ENCODE data around the gene NHERF1. TPM values are rescaled to one million over a fixed set of nuclear protein-coding genes. Genes with fewer than 3 reads are reported as not detected.

The NHERF1 gene
- total and polyA plus RNA-seq, 2 of the 8 experiments (the other 6 are each of a cell fraction or from before 2014, with no cell fraction given), result 92.9 to 99.2 TPM

DNA sequence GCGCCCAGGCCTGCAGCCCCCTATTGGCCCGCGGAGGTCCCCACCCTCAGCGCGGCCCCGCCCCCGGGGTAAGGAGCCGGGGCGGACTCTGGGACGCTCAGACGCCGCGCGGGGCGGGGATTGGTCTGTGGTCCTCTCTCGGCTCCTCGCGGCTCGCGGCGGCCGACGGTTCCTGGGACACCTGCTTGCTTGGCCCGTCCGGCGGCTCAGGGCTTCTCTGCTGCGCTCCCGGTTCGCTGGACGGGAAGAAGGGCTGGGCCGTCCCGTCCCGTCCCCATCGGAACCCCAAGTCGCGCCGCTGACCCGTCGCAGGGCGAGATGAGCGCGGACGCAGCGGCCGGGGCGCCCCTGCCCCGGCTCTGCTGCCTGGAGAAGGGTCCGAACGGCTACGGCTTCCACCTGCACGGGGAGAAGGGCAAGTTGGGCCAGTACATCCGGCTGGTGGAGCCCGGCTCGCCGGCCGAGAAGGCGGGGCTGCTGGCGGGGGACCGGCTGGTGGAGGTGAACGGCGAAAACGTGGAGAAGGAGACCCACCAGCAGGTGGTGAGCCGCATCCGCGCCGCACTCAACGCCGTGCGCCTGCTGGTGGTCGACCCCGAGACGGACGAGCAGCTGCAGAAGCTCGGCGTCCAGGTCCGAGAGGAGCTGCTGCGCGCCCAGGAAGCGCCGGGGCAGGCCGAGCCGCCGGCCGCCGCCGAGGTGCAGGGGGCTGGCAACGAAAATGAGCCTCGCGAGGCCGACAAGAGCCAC is at the start of gene NHERF1 (continued):
- TF ChIP-seq ASH2L (IDR thresholded peaks at IDR 0.05; ENCODE audit: low read length) (peak; percentile 49), POLR2A (IDR thresholded peaks at IDR 0.05; ENCODE audit: control extremely low read depth in 1 of 2, low read depth in 2 of 2, low read length in 2 of 2) (peak in 1 of 2 experiments; percentile 94; a peak in 2 of 3 replicates), TAF7 (optimal IDR thresholded peaks at IDR 0.05; ENCODE audit: borderline replicate concordance, low read depth, low read length) (peak; percentile 96), MAX (IDR thresholded peaks at IDR 0.05) (peak; percentile 27; the same call in 1 of the 2 replicates), RFX5 (IDR thresholded peaks at IDR 0.05; ENCODE audit: borderline replicate concordance, low read depth, low read length) (no peak), KDM4A (IDR thresholded peaks at IDR 0.05; ENCODE audit: low read depth, low read length, severe bottlenecking) (peak; percentile 76), TAF1 (IDR thresholded peaks at IDR 0.05; ENCODE audit: low read depth, low read length) (peak; percentile 99), RAD21 (IDR thresholded peaks at IDR 0.05 in 1 of 2, conservative IDR thresholded peaks at IDR 0.05 in 1 of 2; ENCODE audit: low read depth in 2 of 2, low read length in 2 of 2) (peak in 1 of 2 experiments; percentile 22; a peak in 1 of 4 replicates), CTBP2 (IDR thresholded peaks at IDR 0.05; ENCODE audit: borderline replicate concordance, insufficient read depth, insufficient read length, low read length) (no peak), POLR2AphosphoS5 (IDR thresholded peaks at IDR 0.05; ENCODE audit: low read depth, low read length) (peak; percentile 88), PHF8 (conservative IDR thresholded peaks at IDR 0.05; ENCODE audit: low read depth, low read length) (peak; percentile 88)
- TF ChIP-seq, protein P1, sequence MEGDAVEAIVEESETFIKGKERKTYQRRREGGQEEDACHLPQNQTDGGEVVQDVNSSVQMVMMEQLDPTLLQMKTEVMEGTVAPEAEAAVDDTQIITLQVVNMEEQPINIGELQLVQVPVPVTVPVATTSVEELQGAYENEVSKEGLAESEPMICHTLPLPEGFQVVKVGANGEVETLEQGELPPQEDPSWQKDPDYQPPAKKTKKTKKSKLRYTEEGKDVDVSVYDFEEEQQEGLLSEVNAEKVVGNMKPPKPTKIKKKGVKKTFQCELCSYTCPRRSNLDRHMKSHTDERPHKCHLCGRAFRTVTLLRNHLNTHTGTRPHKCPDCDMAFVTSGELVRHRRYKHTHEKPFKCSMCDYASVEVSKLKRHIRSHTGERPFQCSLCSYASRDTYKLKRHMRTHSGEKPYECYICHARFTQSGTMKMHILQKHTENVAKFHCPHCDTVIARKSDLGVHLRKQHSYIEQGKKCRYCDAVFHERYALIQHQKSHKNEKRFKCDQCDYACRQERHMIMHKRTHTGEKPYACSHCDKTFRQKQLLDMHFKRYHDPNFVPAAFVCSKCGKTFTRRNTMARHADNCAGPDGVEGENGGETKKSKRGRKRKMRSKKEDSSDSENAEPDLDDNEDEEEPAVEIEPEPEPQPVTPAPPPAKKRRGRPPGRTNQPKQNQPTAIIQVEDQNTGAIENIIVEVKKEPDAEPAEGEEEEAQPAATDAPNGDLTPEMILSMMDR (IDR thresholded peaks at IDR 0.05; ENCODE audit: control extremely low read depth in 1 of 3, insufficient read depth in 1 of 3, low read depth in 1 of 3, low read length in 3 of 3), result peak; percentile 34 to 37 (median 35)

All from H1 (cell line).